ENCODE measurements around the gene BCL6B. TPM values are rescaled to one million over a fixed set of nuclear protein-coding genes. Genes with fewer than 3 reads are reported as not detected.

The BCL6B gene
- total RNA-seq, 1 experiment from 2014 or later = not detected

- in situ Hi-C loops (cut with HindIII; ENCODE audit: low pct_unique_long_range_greater_than_20kb, low sequenced_read_pairs) = no loop called here
- no peak for DNase-seq (ENCODE audit: low read depth)
These were observed 55.2 kb downstream of the BCL6B start for GRCh38 chr17:7077911-7078546.

- in situ Hi-C loops (cut with HindIII; ENCODE audit: low pct_unique_long_range_greater_than_20kb, low sequenced_read_pairs) = no loop called here
- no peak for DNase-seq (ENCODE audit: low read depth)
These were observed 55.9 kb downstream of the BCL6B start for GRCh38 chr17:7078711-7079110.

Other genes starting within 250 kb of the BCL6B start
- not detected in 2 replicates for gene FBXO39, start 246.8 kb upstream of the BCL6B start, total RNA-seq (2014; rRNA removed; shearing (Covaris generic); ENCODE audit: low replicate concordance)
- gene TEKT1, start 191.3 kb upstream of the BCL6B start, total RNA-seq (2014; rRNA removed; shearing (Covaris generic); ENCODE audit: low replicate concordance) = not detected in 2 replicates
- gene ALOX12, start 27.0 kb upstream of the BCL6B start, total RNA-seq (2014; rRNA removed; shearing (Covaris generic); ENCODE audit: low replicate concordance) = not detected in 2 replicates
- 128 and 131 TPM in 2 replicates for gene RNASEK, start 10.4 kb upstream of the BCL6B start, total RNA-seq (2014; rRNA removed; shearing (Covaris generic); ENCODE audit: low replicate concordance)
- gene SLC16A13, start 13.0 kb downstream of the BCL6B start, total RNA-seq (2014; rRNA removed; shearing (Covaris generic); ENCODE audit: low replicate concordance) = 3.7 and 8.6 TPM in 2 replicates
- not detected in 2 replicates for gene SLC16A11, start 21.0 kb downstream of the BCL6B start, total RNA-seq (2014; rRNA removed; shearing (Covaris generic); ENCODE audit: low replicate concordance)
- gene CLEC10A, start 57.2 kb downstream of the BCL6B start, total RNA-seq (2014; rRNA removed; shearing (Covaris generic); ENCODE audit: low replicate concordance) = not detected in 2 replicates
- gene ASGR2, start 91.8 kb downstream of the BCL6B start, total RNA-seq (2014; rRNA removed; shearing (Covaris generic); ENCODE audit: low replicate concordance) = not detected in 2 replicates
- gene ASGR1, start 156.3 kb downstream of the BCL6B start, total RNA-seq (2014; rRNA removed; shearing (Covaris generic); ENCODE audit: low replicate concordance) = not detected in 2 replicates
- 2.8 and 4.8 TPM in 2 replicates for gene DLG4, start 196.8 kb downstream of the BCL6B start, total RNA-seq (2014; rRNA removed; shearing (Covaris generic); ENCODE audit: low replicate concordance)
- 301 and 338 TPM in 2 replicates for gene ACADVL, start 196.9 kb downstream of the BCL6B start, total RNA-seq (2014; rRNA removed; shearing (Covaris generic); ENCODE audit: low replicate concordance)
- gene DVL2, start 211.5 kb downstream of the BCL6B start, total RNA-seq (2014; rRNA removed; shearing (Covaris generic); ENCODE audit: low replicate concordance) = 33.3 and 64.4 TPM in 2 replicates
- gene PHF23, start 216.4 kb downstream of the BCL6B start, total RNA-seq (2014; rRNA removed; shearing (Covaris generic); ENCODE audit: low replicate concordance) = 28.0 and 39.4 TPM in 2 replicates
- gene GABARAP, start 219.4 kb downstream of the BCL6B start, total RNA-seq (2014; rRNA removed; shearing (Covaris generic); ENCODE audit: low replicate concordance) = 211 and 296 TPM in 2 replicates
- gene CTDNEP1, start 228.7 kb downstream of the BCL6B start, total RNA-seq (2014; rRNA removed; shearing (Covaris generic); ENCODE audit: low replicate concordance) = 9.6 and 19.0 TPM in 2 replicates
- 25.5 and 32.4 TPM in 2 replicates for gene ELP5, start 229.2 kb downstream of the BCL6B start, total RNA-seq (2014; rRNA removed; shearing (Covaris generic); ENCODE audit: low replicate concordance)
- not detected in 2 replicates for gene CLDN7, start 239.4 kb downstream of the BCL6B start, total RNA-seq (2014; rRNA removed; shearing (Covaris generic); ENCODE audit: low replicate concordance)

All from Caki2 (cell line).